ENCODE data around the gene SIGLEC6. TPM values are rescaled to one million over a fixed set of nuclear protein-coding genes. Genes with fewer than 3 reads are reported as not detected.

SIGLEC6 gene
- total RNA-seq, 1 experiment from 2014 or later = not detected

DNA sequence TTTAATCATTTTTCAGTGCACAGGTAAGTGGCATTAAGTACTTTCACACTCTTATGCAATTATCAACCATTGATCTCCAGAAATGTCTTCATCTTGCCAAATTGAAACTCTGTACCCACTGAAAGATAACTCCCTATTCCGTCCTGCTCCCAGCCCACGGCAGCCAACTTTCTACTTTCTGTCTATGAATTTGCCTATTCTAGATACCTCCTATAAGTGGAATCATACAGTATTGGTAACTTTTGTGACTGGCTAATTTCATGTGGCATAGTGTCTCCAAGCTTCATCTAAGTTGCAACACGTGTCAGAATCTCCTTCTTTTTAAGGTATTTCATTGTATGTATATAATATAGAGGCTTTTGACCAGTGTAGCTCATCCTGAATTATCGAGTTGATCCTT lies 58.9 kb downstream of the SIGLEC6 start:
- H3K4me2 ChIP-seq (ENCODE audit: low read length) = no peak overlapping the region
- H3K79me2 ChIP-seq (ENCODE audit: insufficient read depth, low read length) = no peaks in the 10 kb centered on the region
- CTCF ChIA-PET = interaction anchor here (0.6 to 5.3 kb wide), 7 partner anchors 9 to 305 kb away, joined by 3 to 35 read pairs (median 6); no protein-coding TSS in a partner anchor
- intact Hi-C loops (cut with micrococcal nuclease) = loop anchor here (1.0 to 2.0 kb wide), 4 partner anchors 164 to 306 kb away; no protein-coding TSS in a partner anchor
- peak overlapping the region; percentile 25 for H2AFZ ChIP-seq (ENCODE audit: low read depth, low read length, poor library complexity, severe bottlenecking)
- H3K4me1 ChIP-seq (ENCODE audit: control insufficient read depth in 1 of 2, insufficient read depth in 2 of 2, low read length in 2 of 2) = peaks cover 4 to 13% of the 10 kb centered on the region in 2 experiments; a peak in 2 of 4 replicates
- POLR2A ChIA-PET = no interaction called here
- H3K36me3 ChIP-seq (ENCODE audit: control insufficient read depth in 1 of 2, insufficient read depth in 2 of 2, low read length in 2 of 2) = no peaks in the 10 kb centered on the region
- no peaks in the 10 kb centered on the region for H4K20me1 ChIP-seq (ENCODE audit: insufficient read depth)
- no TSS peak for BruUV-seq (replicated peaks)
- H3K27me3 ChIP-seq (ENCODE audit: insufficient read depth, low read length) = peaks cover 7% of the 10 kb centered on the region; the same call in 1 of the 2 replicates
- no peak overlapping the region for H3K27ac ChIP-seq (ENCODE audit: low read depth, low read length)
- no peak overlapping the region for H3K9ac ChIP-seq (ENCODE audit: low read length)
- H3K4me3 ChIP-seq (replicated peaks in 1 of 2; ENCODE audit: low read depth in 1 of 2, low read length in 2 of 2) = no peak overlapping the region
- RAD21 ChIA-PET (ENCODE audit: low non-redundant PET in 1 of 2, low total read pairs in 2 of 2, uncharacterized antibody in 2 of 2, unreplicated experiment in 2 of 2) = no interaction called here
- peak; percentile 20; the same call in 1 of the 2 replicates for ATAC-seq
- no peaks in the 10 kb centered on the region for H3K9me2 ChIP-seq (ENCODE audit: insufficient read depth)
- no peak for DNase-seq (ENCODE audit: low read depth, low spot score)
- TF ChIP-seq TCF7L2 (IDR thresholded peaks at IDR 0.05; ENCODE audit: borderline replicate concordance, extremely low read depth, insufficient read depth, insufficient read length) = no peak
- H3K9me3 ChIP-seq (ENCODE audit: control insufficient read depth in 1 of 2, insufficient read depth in 1 of 2, low read depth in 1 of 2, low read length in 2 of 2) = no peaks in the 10 kb centered on the region

DNA sequence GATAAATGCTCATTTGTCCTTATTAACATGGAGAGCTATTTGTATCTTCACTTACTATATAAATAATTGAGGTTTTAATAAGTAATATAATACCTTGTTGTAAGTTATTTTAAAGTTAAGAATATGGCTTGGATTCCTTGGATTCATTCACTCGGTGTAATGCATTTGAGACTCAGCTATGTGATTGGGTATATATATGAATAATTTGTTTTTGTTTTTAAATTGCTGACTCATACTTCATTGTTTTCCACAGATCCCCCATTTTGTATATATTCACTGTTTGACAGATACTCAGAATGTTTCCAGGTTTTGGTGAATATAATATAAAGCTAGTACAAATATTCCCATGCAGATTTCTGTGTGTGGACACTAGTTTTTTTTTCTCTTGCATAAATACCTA lies 59.9 kb downstream of the SIGLEC6 start:
- H3K9me3 ChIP-seq (ENCODE audit: control insufficient read depth in 1 of 2, insufficient read depth in 1 of 2, low read depth in 1 of 2, low read length in 2 of 2) = no peaks in the 10 kb centered on the region
- ChIA-PET RAD21 (ENCODE audit: low non-redundant PET in 1 of 2, low total read pairs in 2 of 2, uncharacterized antibody in 2 of 2, unreplicated experiment in 2 of 2) (no interaction called here), POLR2A (interaction anchor here (0.5 kb wide), 1 partner anchor 46 kb away, joined by 5 read pairs; no protein-coding TSS in a partner anchor), CTCF (interaction anchor here (1.3 to 5.3 kb wide), 4 partner anchors 10 to 189 kb away, joined by 4 to 35 read pairs (median 12); no protein-coding TSS in a partner anchor)
- peaks cover 17% of the 10 kb centered on the region for H3K27me3 ChIP-seq (ENCODE audit: insufficient read depth, low read length)
- no TSS peak for BruUV-seq (replicated peaks)
- H3K27ac ChIP-seq (ENCODE audit: low read depth, low read length) = no peak overlapping the region
- intact Hi-C loops (cut with micrococcal nuclease) = no loop called here
- H3K4me2 ChIP-seq (ENCODE audit: low read length) = no peak overlapping the region
- no peaks in the 10 kb centered on the region for H3K36me3 ChIP-seq (ENCODE audit: control insufficient read depth in 1 of 2, insufficient read depth in 2 of 2, low read length in 2 of 2)
- peaks cover 4 to 13% of the 10 kb centered on the region in 2 experiments; a peak in 2 of 4 replicates for H3K4me1 ChIP-seq (ENCODE audit: control insufficient read depth in 1 of 2, insufficient read depth in 2 of 2, low read length in 2 of 2)
- H3K4me3 ChIP-seq (replicated peaks in 1 of 2; ENCODE audit: low read depth in 1 of 2, low read length in 2 of 2) = no peak overlapping the region
- no peaks in the 10 kb centered on the region for H3K9me2 ChIP-seq (ENCODE audit: insufficient read depth)
- no peaks in the 10 kb centered on the region for H3K79me2 ChIP-seq (ENCODE audit: insufficient read depth, low read length)
- TF ChIP-seq FOSL1 (IDR thresholded peaks at IDR 0.05; ENCODE audit: low read depth) (no peak), SIN3A (IDR thresholded peaks at IDR 0.05; ENCODE audit: low read depth) (no peak), ZNF274 (IDR thresholded peaks at IDR 0.05; ENCODE audit: low read depth, low read length) (no peak), EGR1 (IDR thresholded peaks at IDR 0.05; ENCODE audit: low read depth) (no peak), EZH2phosphoT487 (IDR thresholded peaks at IDR 0.05; ENCODE audit: borderline replicate concordance) (no peak), CEBPB (IDR thresholded peaks at IDR 0.05; ENCODE audit: low read depth) (no peak), YY1 (IDR thresholded peaks at IDR 0.05; ENCODE audit: extremely low read depth, insufficient replicate concordance, low read depth, low read length) (no peak), JUND (IDR thresholded peaks at IDR 0.05) (no peak)
- TF ChIP-seq, protein P1, sequence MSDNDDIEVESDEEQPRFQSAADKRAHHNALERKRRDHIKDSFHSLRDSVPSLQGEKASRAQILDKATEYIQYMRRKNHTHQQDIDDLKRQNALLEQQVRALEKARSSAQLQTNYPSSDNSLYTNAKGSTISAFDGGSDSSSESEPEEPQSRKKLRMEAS (IDR thresholded peaks at IDR 0.05) = no peak
- TF ChIP-seq, protein P2, sequence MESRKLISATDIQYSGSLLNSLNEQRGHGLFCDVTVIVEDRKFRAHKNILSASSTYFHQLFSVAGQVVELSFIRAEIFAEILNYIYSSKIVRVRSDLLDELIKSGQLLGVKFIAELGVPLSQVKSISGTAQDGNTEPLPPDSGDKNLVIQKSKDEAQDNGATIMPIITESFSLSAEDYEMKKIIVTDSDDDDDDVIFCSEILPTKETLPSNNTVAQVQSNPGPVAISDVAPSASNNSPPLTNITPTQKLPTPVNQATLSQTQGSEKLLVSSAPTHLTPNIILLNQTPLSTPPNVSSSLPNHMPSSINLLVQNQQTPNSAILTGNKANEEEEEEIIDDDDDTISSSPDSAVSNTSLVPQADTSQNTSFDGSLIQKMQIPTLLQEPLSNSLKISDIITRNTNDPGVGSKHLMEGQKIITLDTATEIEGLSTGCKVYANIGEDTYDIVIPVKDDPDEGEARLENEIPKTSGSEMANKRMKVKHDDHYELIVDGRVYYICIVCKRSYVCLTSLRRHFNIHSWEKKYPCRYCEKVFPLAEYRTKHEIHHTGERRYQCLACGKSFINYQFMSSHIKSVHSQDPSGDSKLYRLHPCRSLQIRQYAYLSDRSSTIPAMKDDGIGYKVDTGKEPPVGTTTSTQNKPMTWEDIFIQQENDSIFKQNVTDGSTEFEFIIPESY (IDR thresholded peaks at IDR 0.05; ENCODE audit: extremely low read depth, insufficient replicate concordance, low read length) = no peak
- no peak overlapping the region for H3K9ac ChIP-seq (ENCODE audit: low read length)
- ATAC-seq = no peak
- no peak overlapping the region for H2AFZ ChIP-seq (ENCODE audit: low read depth, low read length, poor library complexity, severe bottlenecking)
- H4K20me1 ChIP-seq (ENCODE audit: insufficient read depth) = no peaks in the 10 kb centered on the region
- no peak for DNase-seq (ENCODE audit: low read depth, low spot score)

All from HCT116 (cell line).